Liver (tissue), 9 donors: ENCODE measurements around the gene BAMBI. TPM values are rescaled to one million over a fixed set of nuclear protein-coding genes. Genes with fewer than 3 reads are reported as not detected.

Experiments
- DNase-seq: peaks from one replicate; pipeline ENCODE4 v3.0.0-alpha.2; 2017; ENCODE audit warnings: low spot score
- H3K27ac ChIP-seq, 2 donors: one replicate each; pipeline ENCODE4 v1.7.0; 2013; ENCODE audit warnings: inconsistent platforms in 2 of 2, low read length in 2 of 2, control low read depth in 1 of 2, low read depth in 1 of 2, mild to moderate bottlenecking in 1 of 2
- H3K27me3 ChIP-seq, 4 donors: one replicate each; pipeline versions ENCODE4 v1.6.1 to v1.7.0; 2013; ENCODE audit warnings: low read length in 3 of 4, inconsistent platforms in 1 of 4, mild to moderate bottlenecking in 1 of 4, moderate library complexity in 1 of 4; ENCODE audit not compliant: control insufficient read depth in 4 of 4, insufficient read depth in 4 of 4
- H3K36me3 ChIP-seq, 4 donors: one replicate each; pipeline versions ENCODE4 v1.6.1 to v1.7.0; 2013; ENCODE audit warnings: low read length in 3 of 4, mild to moderate bottlenecking in 3 of 4, low read depth in 1 of 4, moderate library complexity in 1 of 4; ENCODE audit not compliant: control insufficient read depth in 4 of 4, insufficient read depth in 3 of 4
- H3K4me1 ChIP-seq, 4 donors: one replicate each; pipeline versions ENCODE4 v1.6.1 to v1.7.0; 2013; ENCODE audit warnings: low read length in 3 of 4, mild to moderate bottlenecking in 3 of 4, moderate library complexity in 1 of 4; ENCODE audit not compliant: control insufficient read depth in 4 of 4, insufficient read depth in 4 of 4
- H3K4me3 ChIP-seq, 3 donors: one replicate each; pipeline versions ENCODE4 v1.6.1 to v1.7.0; 2013; ENCODE audit warnings: low read length in 3 of 3, control low read depth in 1 of 3, low read depth in 1 of 3, mild to moderate bottlenecking in 1 of 3
- H3K9ac ChIP-seq, 2 donors: one replicate each; pipeline ENCODE4 v1.7.0; 2013; ENCODE audit warnings: low read length in 2 of 2, mild to moderate bottlenecking in 2 of 2, moderate library complexity in 2 of 2, control low read depth in 1 of 2, low read depth in 1 of 2
- H3K9me3 ChIP-seq, 4 donors: one replicate each; pipeline versions ENCODE4 v1.6.1 to v1.7.0; 2013; ENCODE audit warnings: low read length in 3 of 4; ENCODE audit not compliant: control insufficient read depth in 4 of 4
- ATF3 ChIP-seq: IDR thresholded peaks from 2 replicates; pipeline ENCODE4 v1.6.1; 2016; ENCODE audit warnings: antibody characterized with exemption
- EGR1 ChIP-seq, 2 donors: IDR thresholded peaks; 2 replicates each; pipeline ENCODE4 v1.6.1; 2016 to 2018; ENCODE audit warnings: antibody characterized with exemption in 2 of 2, low read depth in 2 of 2
- FOXA1 ChIP-seq: IDR thresholded peaks from 2 replicates; pipeline ENCODE4 v1.6.1; 2016; ENCODE audit warnings: antibody characterized with exemption
- FOXA2 ChIP-seq: IDR thresholded peaks from 2 replicates; pipeline ENCODE4 v1.6.1; 2016; ENCODE audit warnings: antibody characterized with exemption
- GABPA ChIP-seq, 2 donors: IDR thresholded peaks in 1 of 2; conservative IDR thresholded peaks in 1 of 2; 2 replicates each; pipeline ENCODE4 v1.6.1; 2016; ENCODE audit warnings: antibody characterized with exemption in 2 of 2, mild to moderate bottlenecking in 1 of 2, moderate library complexity in 1 of 2
- HNF4A ChIP-seq, 2 donors: conservative IDR thresholded peaks; 2 replicates each; pipeline ENCODE4 v1.6.1; 2016; ENCODE audit warnings: antibody characterized with exemption in 2 of 2, mild to moderate bottlenecking in 2 of 2
- HNF4G ChIP-seq: IDR thresholded peaks from 2 replicates; pipeline ENCODE4 v1.6.1; 2016; ENCODE audit warnings: antibody characterized with exemption
- JUND ChIP-seq, 2 donors: IDR thresholded peaks; 2 replicates each; pipeline ENCODE4 v1.6.1; 2016; ENCODE audit warnings: antibody characterized with exemption in 2 of 2
- MAX ChIP-seq: IDR thresholded peaks from 2 replicates; pipeline ENCODE4 v1.6.1; 2016; ENCODE audit warnings: antibody characterized with exemption
- NR2F2 ChIP-seq: IDR thresholded peaks from 2 replicates; pipeline ENCODE4 v1.6.1; 2016; ENCODE audit warnings: antibody characterized with exemption
- RAD21 ChIP-seq, 2 donors: IDR thresholded peaks; 2 replicates each; pipeline ENCODE4 v1.6.1; 2016; ENCODE audit warnings: antibody characterized with exemption in 2 of 2, mild to moderate bottlenecking in 2 of 2
- RXRA ChIP-seq, 2 donors: IDR thresholded peaks; 2 replicates each; pipeline ENCODE4 v1.6.1; 2017 to 2018; ENCODE audit warnings: antibody characterized with exemption in 2 of 2, mild to moderate bottlenecking in 1 of 2
- SP1 ChIP-seq: IDR thresholded peaks from 2 replicates; pipeline ENCODE4 v1.6.1; 2018; ENCODE audit warnings: antibody characterized with exemption, mild to moderate bottlenecking
- TAF1 ChIP-seq: conservative IDR thresholded peaks from 2 replicates; pipeline ENCODE4 v1.6.1; 2016; ENCODE audit warnings: antibody characterized with exemption, mild to moderate bottlenecking
- YY1 ChIP-seq: IDR thresholded peaks from 2 replicates; pipeline ENCODE4 v1.6.1; 2016; ENCODE audit warnings: antibody characterized with exemption, mild to moderate bottlenecking
- ZBTB33 ChIP-seq: IDR thresholded peaks from 2 replicates; pipeline ENCODE4 v1.6.1; 2016; ENCODE audit warnings: antibody characterized with exemption
- WGBS: extraction: QIAGEN DNeasy Blood & Tissue Kit; methylation state at CpG from one replicate; pipeline ENCODE4 v1.1.7; 2013; 5-methylcytosine and 5-hydroxymethylcytosine counted together
- polyA plus RNA-seq, 2 donors: library from polyadenylated mRNA; stranded (reverse) in 1 of 2; unstranded in 1 of 2; fragments of 200-250 nt in 1 of 2; fragments of >200 nt in 1 of 2; fragmentation: Nextera tagmentation in 1 of 2; extraction: Ambion mirVana in 1 of 2; gene quantifications; one replicate each; pipeline versions ENCODE4 v1.2.1 to v1.2.3, GENCODE V29; 2013 to 2015
- total RNA-seq, 2 donors: library from RNA; depleted of rRNA; stranded (reverse); fragments of >200 nt; gene quantifications; one replicate each; pipeline ENCODE4 v1.2.3, GENCODE V29; 2014
- TF ChIP-seq, protein P1 (sequence below): IDR thresholded peaks from 2 replicates; pipeline ENCODE4 v1.6.1; 2016; ENCODE audit warnings: antibody characterized with exemption, mild to moderate bottlenecking
- TF ChIP-seq, protein P2 (sequence below): fragments of 150-350 bp; IDR thresholded peaks from 2 replicates; pipeline ENCODE4 v1.5.1; 2017; ENCODE audit warnings: improper control_type of control experiment, low read depth, low read length; ENCODE audit not compliant: missing input control
- donor health status: healthy.
- donor health status: healthy.
- donor health status: healthy.
- donor health status: healthy.
- donor health status: healthy.

BAMBI gene
- total and polyA plus RNA-seq, 4 donors = 4.6 to 10.6 (median 5.1) TPM

GRCh38 chr10:28715246-28715645 is 37.9 kb downstream of the BAMBI start:
- H3K9ac ChIP-seq = no peak overlapping the region
- no peak overlapping the region for H3K4me3 ChIP-seq
- no peaks in the 10 kb centered on the region for H3K36me3 ChIP-seq
- WGBS = 78% methylated on average over 4 of the region's 4 CpGs
- H3K4me1 ChIP-seq = no peaks in the 10 kb centered on the region
- no peak overlapping the region for H3K27ac ChIP-seq
- no peaks in the 10 kb centered on the region for H3K27me3 ChIP-seq
- no peak for DNase-seq
- H3K9me3 ChIP-seq = no peaks in the 10 kb centered on the region
- TF ChIP-seq RAD21 (IDR thresholded peaks at IDR 0.05) (no peak), TAF1 (no peak), JUND (IDR thresholded peaks at IDR 0.05) (no peak), ATF3 (no peak), ZBTB33 (no peak), YY1 (no peak), NR2F2 (no peak), HNF4G (no peak), FOXA1 (no peak), MAX (no peak)
- TF ChIP-seq, protein P1, sequence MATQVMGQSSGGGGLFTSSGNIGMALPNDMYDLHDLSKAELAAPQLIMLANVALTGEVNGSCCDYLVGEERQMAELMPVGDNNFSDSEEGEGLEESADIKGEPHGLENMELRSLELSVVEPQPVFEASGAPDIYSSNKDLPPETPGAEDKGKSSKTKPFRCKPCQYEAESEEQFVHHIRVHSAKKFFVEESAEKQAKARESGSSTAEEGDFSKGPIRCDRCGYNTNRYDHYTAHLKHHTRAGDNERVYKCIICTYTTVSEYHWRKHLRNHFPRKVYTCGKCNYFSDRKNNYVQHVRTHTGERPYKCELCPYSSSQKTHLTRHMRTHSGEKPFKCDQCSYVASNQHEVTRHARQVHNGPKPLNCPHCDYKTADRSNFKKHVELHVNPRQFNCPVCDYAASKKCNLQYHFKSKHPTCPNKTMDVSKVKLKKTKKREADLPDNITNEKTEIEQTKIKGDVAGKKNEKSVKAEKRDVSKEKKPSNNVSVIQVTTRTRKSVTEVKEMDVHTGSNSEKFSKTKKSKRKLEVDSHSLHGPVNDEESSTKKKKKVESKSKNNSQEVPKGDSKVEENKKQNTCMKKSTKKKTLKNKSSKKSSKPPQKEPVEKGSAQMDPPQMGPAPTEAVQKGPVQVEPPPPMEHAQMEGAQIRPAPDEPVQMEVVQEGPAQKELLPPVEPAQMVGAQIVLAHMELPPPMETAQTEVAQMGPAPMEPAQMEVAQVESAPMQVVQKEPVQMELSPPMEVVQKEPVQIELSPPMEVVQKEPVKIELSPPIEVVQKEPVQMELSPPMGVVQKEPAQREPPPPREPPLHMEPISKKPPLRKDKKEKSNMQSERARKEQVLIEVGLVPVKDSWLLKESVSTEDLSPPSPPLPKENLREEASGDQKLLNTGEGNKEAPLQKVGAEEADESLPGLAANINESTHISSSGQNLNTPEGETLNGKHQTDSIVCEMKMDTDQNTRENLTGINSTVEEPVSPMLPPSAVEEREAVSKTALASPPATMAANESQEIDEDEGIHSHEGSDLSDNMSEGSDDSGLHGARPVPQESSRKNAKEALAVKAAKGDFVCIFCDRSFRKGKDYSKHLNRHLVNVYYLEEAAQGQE = no peak

GRCh38 chr10:28715757-28716156 is 38.4 kb downstream of the BAMBI start:
- TF ChIP-seq HNF4G (no peak), NR2F2 (no peak), EGR1 (IDR thresholded peaks at IDR 0.05; ENCODE audit: low read depth in 2 of 2) (no peak), TAF1 (no peak), GABPA (IDR thresholded peaks at IDR 0.05 in 1 of 2, conservative IDR thresholded peaks at IDR 0.05 in 1 of 2) (no peak), FOXA2 (no peak), ATF3 (no peak), SP1 (no peak), FOXA1 (no peak), RXRA (IDR thresholded peaks at IDR 0.05) (no peak), MAX (no peak), JUND (IDR thresholded peaks at IDR 0.05) (no peak), YY1 (no peak), HNF4A (conservative IDR thresholded peaks at IDR 0.05) (no peak), RAD21 (IDR thresholded peaks at IDR 0.05) (no peak)
- TF ChIP-seq, protein P2, sequence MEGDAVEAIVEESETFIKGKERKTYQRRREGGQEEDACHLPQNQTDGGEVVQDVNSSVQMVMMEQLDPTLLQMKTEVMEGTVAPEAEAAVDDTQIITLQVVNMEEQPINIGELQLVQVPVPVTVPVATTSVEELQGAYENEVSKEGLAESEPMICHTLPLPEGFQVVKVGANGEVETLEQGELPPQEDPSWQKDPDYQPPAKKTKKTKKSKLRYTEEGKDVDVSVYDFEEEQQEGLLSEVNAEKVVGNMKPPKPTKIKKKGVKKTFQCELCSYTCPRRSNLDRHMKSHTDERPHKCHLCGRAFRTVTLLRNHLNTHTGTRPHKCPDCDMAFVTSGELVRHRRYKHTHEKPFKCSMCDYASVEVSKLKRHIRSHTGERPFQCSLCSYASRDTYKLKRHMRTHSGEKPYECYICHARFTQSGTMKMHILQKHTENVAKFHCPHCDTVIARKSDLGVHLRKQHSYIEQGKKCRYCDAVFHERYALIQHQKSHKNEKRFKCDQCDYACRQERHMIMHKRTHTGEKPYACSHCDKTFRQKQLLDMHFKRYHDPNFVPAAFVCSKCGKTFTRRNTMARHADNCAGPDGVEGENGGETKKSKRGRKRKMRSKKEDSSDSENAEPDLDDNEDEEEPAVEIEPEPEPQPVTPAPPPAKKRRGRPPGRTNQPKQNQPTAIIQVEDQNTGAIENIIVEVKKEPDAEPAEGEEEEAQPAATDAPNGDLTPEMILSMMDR = no peak
- DNase-seq = no peak
- Histone ChIP-seq H3K9ac (no peak overlapping the region), H3K4me3 (no peak overlapping the region), H3K27me3 (no peaks in the 10 kb centered on the region), H3K9me3 (no peaks in the 10 kb centered on the region), H3K36me3 (no peaks in the 10 kb centered on the region), H3K4me1 (no peaks in the 10 kb centered on the region), H3K27ac (no peak overlapping the region)
- WGBS = 76% methylated on average over 2 of the region's 2 CpGs
